ENCODE results near the gene CPSF3.
A peak's percentile ranks its signal among the peaks of the same experiment; 100 is the strongest.

Gene CPSF3

GRCh38 chr2:9423100-9423921 is at the start of gene CPSF3, which contains the start of gene ITGB1BP1:
CPSF3 (plus strand) TSS chr2:9423654; CDS start chr2:9423774, 120 bp downstream.
ITGB1BP1 (minus strand) TSS chr2:9423528; CDS start chr2:9418697, 4,831 bp downstream.
- peak; percentile 95 for DNase-seq

GRCh38 chr2:9374071-9374730 is 49.3 kb upstream of the CPSF3 start:
- no peak for DNase-seq

- no peak for DNase-seq
Observed at GRCh38 chr2:9375857-9376428, 47.5 kb upstream of the CPSF3 start.

GRCh38 chr2:9377461-9378097 is 45.9 kb upstream of the CPSF3 start:
- DNase-seq, result no peak

GRCh38 chr2:9378433-9379390 is 44.7 kb upstream of the CPSF3 start:
- peak; percentile 59 for DNase-seq

- no peak for DNase-seq
Observed at GRCh38 chr2:9379391-9379755, 44.1 kb upstream of the CPSF3 start.

GRCh38 chr2:9380702-9381628 is 42.5 kb upstream of the CPSF3 start:
- DNase-seq, result peak; percentile 67

GRCh38 chr2:9382604-9383235 is 40.7 kb upstream of the CPSF3 start:
- no peak for DNase-seq

- no peak for DNase-seq
Observed at GRCh38 chr2:9384521-9384920, 38.9 kb upstream of the CPSF3 start.

- DNase-seq, result no peak
Observed at GRCh38 chr2:9385841-9386240, 37.6 kb upstream of the CPSF3 start.

- no peak for DNase-seq
Observed at GRCh38 chr2:9388199-9388681, 35.2 kb upstream of the CPSF3 start.

- DNase-seq, result no peak
Observed at GRCh38 chr2:9388950-9389911, 34.2 kb upstream of the CPSF3 start.

GRCh38 chr2:9390151-9390850 is 33.2 kb upstream of the CPSF3 start:
- no peak for DNase-seq

GRCh38 chr2:9390991-9391390 is 32.5 kb upstream of the CPSF3 start:
- DNase-seq, result no peak

- no peak for DNase-seq
Observed at GRCh38 chr2:9391961-9392720, 31.3 kb upstream of the CPSF3 start.

- no peak for DNase-seq
Observed at GRCh38 chr2:9392898-9393765, 30.3 kb upstream of the CPSF3 start.

GRCh38 chr2:9394816-9395215 is 28.6 kb upstream of the CPSF3 start:
- no peak for DNase-seq
